GM18519 (cell line): ENCODE data around the gene FCSK.
"Not testable (repeated sequence)": the region's sequence is repeated elsewhere in the genome, so short reads cannot be mapped to it uniquely, and the experiment has no call there.

Experiments
- ATAC-seq: cut with Tn5 transposase; IDR thresholded peaks from one replicate; pipeline ENCODE4 v1.9.1; 2021; ENCODE audit warnings: mild to moderate bottlenecking, moderate library complexity; ENCODE audit not compliant: unreplicated experiment, low FRiP score

The FCSK gene

DNA sequence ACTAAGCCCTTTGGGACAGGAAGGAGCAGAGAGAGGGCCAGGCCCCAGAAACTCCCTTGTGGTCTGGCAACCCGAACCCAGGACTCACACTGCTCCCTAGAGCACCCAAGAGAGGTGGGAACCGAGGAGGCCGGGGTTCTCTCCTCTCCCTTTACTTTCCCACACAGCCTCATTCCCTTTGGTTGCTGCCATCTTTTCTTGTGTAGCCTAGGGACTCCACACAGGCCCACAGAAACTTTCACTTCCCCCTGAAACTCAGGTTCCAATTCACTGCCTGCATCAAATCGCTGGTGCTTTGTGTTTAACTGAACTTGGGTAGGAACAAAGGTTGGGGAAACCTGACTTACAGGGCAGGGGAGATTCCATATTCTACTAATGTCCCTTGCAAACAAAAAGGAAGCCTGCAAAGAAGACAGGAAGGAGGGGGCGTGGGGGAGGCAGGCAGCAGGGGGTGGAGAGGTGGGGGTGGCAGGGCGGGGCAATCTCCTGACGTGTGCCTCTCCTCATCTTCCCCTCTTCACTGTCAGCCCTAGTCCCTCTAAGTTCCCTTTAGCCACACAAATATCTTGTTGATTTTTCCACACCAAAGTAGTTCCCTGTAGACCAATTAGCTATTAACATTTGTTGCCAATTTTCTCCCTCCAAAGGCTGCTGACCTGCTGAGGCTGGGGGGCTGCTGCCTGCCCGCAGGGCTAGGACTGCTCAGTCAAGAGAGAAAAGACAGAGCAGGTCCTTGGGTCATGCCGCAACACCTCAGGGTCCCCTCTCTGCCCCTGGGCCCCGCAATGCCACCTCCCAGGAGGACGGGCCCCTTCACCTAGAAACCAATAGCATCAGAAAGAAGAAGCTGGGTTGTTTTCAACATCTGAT, 23.5 kb upstream of the FCSK start:
- ATAC-seq = peak; percentile 42

DNA sequence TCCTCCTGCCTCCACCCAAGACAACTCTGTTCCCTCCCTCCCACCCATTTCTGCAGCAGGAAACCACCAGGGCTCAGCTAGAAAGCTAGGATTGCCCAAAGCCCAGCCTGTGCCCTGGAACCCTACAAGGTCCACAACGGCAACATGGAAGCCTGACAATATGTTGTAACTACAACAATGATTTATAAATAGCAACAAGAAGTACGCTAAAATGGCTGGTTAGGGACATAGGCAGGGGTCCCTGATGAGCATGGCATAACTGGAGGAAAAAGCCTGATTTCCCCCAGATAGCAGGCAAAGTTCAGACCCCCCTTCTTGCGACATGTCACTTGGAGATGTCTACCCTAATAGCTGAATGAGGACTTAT, 22.1 kb upstream of the FCSK start:
- ATAC-seq = no peak

DNA sequence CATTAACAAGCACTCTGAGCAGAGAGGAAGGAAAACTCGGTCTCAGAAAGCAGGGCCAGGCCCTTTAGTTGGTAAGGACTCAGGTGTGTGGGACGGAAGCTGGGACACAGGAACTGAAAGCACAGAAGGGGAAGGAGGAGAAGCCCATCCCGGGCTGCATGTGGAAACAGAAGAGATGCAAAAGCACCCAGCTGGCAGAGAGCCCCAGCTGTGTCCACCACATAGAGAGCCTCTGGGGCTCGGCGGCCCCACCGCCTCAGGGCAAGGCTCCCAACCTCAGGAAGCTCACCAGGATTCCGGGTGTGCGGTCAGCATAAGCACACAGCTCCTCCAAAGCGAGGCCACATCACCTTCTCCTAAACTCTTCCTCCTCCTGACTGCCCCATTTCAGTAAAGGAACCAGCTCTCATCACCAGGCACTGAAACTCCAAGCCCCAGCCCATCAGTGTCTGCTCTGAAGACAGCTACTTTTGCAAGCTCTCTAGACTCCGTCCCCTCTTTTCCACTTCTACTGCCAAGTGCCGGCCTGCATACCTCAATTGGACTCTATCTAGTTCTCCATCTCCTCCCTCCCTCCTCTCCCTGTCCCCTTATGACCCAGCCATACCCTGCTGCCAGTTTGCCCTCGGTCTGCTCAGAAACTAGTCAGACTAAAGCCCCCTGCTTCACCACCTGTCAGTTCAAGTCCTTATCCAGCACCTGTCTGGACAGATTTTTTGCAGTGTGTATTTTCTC, 21.5 kb upstream of the FCSK start:
- ATAC-seq = no peak

DNA sequence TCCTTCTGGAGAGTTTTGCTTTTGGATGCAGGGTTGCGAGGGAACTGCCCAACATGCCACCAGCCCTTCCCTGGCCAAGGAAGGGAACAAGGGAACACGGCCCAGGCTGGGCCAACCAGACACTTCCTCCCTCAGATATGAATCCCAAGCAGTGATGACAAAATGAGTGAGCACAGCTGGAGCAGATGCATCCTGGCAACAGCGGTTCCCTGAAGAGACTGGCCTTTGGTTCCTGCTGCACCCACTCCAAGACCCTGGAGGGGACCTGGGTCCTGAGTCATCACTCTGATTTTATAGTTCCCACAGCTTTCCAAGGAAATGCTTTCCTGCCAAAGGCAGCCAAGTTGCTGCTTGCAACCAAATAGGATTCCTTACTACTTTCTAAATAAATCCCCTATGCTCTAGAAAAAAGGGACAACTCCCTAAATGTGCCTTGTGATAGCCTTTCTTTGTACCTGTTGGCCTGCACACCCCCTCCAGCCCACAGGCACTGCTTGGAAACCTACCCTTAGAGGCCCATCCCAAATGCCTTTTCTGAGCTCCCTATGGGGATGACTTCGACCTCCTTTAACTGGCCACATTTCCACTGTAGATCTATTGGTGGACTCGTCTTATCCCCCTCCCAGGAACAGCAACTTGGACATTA, 20.8 kb upstream of the FCSK start:
- no peak for ATAC-seq

DNA sequence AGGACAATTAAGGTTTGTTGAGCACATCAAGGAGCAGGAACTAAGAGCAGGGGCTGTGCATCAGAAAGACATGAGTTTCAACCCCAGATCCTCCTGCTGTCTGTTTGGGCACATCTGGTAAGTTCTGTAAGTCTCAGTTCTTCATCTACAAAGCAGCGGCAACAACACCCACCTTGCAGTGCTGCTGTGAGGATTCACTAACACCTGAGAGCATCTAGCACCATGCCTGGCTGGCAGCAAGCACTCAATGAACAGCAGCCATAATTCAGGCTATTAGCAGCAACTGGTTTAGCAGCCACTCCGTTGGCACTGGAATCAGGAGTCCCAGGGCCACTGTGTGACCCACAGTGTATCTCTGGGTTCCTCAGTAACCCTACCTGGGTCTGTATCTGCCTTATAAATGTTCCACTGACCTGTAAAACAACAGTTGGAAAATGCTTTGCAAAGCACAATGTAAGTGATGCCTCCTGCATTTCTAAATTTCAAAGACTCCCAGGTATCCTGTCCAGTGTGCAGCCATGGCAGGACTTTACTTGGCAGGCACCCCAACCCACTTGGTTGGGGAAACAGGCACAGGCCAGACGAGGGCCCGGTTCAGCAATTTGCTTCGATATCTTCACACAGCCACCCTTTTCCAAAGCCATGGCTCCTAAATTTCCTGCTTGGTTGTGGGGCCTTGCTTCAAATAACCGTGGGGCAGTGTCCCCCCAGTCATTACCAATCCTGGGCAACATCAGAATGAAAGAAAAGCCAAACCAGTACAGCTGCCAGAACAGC, 19.7 kb upstream of the FCSK start:
- no peak for ATAC-seq

DNA sequence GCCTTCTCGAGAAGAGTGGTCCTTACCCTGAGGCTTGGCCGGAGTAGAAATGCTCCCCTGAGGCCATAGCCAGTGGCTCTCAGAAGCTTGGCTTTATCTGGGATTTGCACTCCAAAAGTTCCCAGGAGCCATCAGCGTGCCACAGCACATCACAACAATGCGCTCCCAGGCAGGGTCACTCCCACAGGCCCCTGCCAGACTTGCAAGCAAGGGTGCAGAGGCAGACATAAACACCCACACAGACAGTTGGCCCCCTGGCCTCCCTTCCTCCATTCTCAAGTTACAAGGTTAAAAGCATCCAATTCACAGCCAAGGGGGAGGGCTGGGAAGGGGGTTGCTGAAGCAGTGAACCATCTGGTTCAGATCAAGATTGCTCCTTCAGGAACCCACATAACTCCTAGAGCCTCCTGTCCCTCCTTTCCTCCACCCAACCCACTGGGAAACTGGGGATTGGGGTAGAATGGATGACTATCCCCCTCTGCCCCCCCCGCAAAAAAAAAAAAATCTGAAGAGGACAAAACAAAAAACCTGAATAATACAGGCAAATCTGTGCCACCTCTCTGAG, 17.3 kb upstream of the FCSK start:
- no peak for ATAC-seq

DNA sequence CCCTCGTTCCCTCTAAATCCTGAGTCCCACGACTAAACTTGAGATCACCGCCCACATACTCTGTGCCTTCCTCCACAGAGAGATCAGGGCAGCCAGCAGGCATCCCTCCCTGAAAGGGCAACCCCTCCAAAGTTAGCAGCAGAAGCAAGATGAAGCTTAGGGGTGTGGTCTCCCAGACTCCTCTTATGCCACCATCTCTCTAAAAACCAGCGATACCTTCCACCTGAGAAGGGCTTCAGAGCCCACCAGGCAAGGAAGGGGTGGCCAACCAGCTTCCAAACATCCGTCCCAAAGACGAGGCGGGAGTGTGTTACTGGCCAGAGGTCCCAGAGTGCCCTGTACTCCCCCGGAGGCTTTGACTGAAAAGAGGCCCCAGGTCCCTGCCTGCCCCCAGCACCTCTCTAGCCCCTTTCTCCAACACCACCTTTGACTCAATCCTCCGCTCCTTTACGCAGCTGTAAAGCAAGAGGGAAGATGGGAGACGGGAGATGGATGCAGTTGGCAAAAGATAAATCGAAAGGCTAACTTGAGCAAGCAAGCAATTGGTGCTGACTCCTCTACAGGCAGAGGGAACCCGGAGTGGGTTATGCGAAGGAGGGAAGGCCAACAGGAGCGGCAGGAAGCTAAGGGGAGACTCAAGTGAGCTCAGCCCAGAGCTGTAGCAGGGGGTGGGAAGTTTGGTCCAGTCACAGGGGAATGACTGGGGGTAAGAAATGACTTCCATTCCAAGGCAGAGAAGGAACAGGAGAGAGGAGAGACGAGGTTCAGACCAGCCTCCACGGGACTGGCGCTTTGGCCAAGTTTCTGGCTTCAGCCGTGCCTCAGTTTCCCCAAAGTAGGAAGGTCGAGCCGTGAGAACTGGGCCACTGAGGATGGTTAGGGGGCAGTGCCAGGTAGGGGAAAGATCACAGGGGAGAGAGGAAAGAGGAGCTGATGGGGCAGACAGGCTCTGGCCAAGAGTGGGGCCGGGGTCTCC, 16.5 kb upstream of the FCSK start:
- ATAC-seq = no peak

DNA sequence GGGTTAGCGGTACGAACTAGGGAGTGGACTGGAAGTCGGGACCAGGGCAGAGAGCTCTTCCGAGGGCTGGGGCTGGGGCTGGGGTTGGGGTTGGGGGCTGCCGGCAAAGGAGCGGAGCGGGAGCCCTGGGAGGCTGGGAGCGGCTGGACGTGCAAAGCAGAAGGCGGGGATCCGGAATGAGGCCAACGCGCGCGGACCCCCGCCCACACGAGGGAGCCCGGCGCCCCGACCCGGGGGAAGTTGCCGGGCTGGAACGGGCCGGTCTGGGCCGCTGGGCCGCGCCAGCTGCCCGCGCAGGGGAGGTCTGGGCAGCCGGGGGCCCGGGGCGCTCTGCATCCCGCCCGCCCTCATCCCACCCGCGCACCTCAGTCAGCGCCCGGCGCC, 15.8 kb upstream of the FCSK start:
- ATAC-seq = peak; percentile 15

DNA sequence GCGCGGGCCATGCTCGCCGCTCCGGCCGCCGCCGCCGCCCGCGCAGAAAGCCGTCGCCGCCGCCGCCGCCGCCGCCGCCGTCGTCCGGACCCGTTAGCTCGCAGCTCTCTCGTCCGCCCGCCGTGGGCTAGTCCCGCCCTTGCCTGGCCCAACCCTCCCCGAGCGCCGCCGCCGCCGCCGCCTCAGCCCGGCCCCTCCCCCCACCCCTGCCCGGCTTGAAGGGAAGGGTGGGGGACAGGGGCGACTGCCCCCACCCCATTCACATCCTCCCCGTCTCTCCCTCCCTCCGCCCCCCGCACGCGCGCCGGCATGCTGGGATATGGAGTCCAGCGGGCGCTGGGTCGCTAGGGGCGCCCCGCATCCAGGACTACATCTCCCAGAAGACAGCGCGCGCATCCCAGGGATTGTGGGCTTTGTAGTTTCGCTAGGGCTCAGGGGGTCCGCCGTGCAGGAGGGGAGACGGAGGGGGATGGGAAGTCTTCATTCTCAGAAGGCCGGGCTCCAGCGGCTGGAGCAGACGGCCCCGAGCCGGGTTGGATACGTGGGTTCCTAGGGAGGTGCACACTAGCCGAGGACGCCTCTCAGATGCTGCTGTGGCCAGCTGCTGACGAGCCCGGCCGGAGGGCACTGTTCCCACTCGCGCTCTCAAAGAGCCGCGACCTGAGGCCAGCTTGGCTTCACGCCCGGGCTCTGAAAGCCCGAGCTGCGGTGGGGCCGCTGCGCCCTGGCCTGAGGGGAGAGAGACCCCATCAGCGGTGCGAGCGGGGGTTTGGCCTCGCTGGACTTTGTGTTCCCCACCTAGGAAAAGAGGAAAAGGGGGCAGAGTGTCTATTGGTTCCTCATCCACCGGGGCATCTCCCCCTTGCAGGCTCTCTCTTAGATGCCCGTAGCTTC, 15.2 kb upstream of the FCSK start, which contains the start of gene ST3GAL2:
Gene ST3GAL2, minus strand, starts transcription at position 132 of the 894 bp plus-strand sequence. CDS start 40,570 bp downstream, outside the sequence.
- peak; percentile 63 for ATAC-seq

DNA sequence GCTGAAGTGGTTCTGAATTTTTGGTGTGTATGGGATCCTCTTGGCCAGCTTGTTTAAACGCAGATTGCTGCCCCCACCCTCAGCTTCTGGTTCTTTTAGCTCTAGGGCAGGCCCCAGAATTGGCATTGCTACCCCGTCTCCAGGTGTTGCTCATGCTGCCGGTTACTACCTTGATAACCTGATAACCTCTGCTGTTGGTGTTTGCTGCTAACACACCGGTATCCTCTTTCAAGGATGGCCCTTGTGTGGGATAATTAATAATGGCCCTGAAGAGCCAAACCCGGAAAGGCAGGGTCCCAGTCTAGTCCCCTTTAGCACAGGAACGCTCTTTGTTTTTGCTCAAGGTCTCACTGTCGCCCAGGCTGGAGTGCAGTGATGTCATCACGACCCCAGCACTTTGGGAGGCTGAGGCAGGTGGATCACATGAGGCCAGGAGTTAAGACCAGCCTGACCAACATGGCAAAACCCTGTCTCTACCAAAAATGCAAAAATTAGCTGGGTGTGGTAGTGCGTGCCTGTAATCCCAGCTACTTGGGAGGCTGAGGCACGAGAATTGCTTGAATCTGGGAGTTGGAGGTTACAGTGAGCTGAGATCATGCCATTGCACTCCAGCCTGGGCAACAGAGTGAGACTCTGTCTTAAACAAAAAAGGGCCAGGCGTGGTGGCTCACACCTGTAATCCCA, 14.2 kb upstream of the FCSK start:
- no peak for ATAC-seq

DNA sequence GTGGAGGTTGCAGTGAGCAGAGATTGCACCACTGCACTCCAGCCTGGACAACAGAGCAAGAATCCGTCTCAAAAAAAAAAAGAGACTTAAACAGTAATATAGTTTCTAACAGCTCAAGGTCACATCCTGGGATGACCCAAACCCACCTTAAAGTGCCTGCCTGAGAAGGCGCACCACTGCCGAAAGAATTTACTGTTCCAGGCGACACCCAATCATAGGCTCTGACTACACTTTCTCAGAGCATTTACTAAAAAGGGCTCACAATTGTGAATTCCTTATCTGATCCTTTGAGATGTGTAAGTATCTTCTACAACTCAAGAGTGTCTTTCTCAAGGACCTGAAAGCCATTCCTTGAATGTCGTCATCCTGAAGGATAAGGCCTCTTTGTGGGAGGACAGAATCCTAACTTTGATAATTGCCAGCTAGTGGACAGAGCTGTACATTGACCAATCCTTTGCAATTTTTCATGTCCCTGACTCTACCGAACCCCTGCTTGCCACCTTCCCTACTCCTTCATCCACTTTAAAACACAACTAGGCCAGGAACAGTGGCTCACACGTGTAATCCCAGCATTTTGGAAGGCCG, 12.9 kb upstream of the FCSK start:
- ATAC-seq = no peak

DNA sequence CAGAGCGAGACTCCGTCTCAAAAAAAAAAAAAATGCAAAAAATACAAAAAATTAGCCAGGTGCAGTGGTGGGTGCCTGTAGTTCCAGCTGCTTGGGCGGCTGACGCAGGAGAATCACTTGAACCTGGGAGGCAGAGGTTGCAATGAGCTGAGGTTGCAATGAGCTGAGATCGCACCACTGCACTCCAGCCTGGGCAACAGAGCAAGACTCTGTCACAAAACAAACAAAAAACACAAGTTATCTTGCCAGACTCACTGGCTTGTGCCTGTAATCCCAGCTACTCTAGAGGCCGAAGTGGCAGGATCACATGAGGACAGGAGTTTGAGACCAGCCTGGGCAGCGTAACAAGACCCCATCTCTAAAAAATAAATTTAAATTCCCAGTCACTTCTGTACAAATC, 12.1 kb upstream of the FCSK start:
- no peak for ATAC-seq

DNA sequence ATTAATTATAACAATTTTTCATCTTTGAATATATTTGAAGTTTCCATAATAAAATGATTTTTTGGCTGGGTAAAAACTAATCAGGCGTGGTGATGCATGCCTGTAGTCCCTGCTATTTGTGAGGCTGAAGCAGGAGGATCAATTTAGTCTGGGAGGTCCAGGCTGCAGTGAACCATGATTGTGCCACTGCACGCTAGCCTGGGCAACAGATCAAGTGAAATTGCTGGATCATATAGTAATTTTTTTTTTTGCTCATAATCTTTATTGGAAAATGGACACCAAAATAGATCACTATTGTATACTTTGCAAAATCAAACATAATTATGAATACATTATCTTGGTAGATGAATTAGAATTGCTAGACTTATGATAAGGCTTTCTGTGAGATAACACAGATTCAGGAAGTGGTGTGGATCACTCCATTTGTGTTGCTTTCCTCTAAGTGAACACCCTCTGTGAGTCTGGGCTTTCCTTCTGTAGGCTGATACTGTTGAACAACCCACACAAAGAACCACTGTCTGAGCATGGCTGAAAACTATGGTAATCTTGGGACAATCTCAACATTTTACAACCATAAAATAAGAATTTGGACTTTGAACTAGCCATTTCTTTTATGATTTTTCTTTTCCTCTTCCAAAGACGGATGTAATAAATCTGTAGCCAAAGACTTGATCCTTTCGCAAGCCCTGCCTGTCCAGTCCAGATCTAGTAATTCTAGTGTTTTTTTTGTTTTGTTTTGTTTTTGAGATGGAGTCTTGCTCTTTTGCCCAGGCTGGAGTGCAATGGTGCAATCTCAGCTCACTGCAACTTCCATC, 9.9 kb upstream of the FCSK start:
- no peak for ATAC-seq

DNA sequence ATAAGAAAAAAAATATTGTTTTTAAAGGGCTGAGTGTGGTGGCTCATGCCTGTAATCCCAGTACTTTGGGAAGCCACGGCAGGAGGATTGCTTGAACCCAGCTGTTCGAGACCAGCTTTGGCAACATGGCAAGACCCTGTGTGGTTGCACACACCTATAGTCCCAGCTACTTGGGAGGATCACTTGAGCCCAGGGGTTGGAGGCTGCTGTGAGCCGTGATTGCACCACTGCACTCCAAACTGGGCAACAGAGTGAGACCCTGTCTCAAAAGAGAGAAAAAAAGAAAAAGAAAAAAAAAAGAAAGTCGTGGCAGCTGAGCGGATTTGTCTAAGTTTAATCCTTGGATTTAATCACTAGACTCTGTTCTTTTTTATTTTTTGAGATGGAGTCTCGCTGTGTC, 6.3 kb upstream of the FCSK start:
- no peak for ATAC-seq

DNA sequence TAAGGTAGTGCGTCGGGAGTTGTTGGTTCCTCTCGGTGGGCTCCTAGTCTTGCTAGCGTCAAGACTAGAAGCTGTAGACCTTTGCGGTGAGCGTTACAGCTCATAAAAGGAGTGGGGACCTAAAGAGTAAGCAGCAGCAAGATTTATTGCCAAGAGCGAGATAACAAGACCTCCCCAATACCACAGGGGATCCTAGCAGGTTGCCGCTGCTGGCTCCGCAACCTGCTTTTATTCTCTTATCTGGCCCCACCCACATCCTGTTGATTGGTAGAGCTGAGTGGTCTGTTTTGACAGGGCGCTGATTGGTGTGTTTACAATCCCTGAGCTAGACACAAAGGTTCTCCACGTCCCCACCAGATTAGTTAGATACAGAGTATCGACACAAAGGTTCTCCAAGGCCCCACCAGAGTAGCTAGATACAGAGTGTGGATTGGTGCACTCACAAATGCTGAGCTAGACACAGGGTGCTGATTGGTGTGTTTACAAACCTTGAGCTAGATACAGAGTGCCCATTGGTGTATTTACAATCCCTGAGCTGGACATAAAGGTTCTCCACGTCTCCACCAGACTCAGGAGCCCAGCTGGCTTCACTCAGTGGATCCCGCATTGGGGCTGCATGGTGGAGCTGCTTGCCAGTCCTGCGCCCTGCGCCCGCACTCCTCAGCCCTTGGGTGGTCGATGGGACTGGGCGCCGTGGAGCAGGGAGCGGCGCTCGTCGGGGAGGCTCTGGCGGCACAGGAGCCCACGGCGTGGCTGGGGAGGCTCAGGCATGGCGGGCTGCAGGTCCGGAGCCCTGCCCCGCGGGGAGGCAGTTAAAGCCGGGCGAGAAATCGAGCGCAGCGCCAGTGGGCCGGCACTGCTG, 4.0 kb upstream of the FCSK start:
- not testable (repeated sequence) for ATAC-seq

DNA sequence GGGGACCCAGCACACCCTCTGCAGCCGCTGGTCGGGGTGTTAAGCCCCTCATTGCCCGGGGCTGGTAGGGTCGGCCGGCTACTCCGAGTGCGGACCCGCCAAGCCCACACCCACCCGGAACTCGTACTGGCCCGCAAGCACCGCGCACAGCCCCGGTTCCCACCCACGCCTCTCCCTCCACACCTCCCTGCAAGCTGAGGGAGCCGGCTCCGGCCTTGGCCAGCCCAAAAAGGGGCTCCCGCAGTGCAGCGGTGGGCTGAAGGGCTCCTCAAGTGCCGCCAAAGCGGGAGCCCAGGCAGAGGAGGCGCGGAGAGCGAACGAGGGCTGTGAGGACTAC, 3.4 kb upstream of the FCSK start:
- ATAC-seq = not testable (repeated sequence)
